HG02943 (cell line): Measurements from ENCODE around the gene RHBDL1.
"Not testable (repeated sequence)": the region's sequence is repeated elsewhere in the genome, so short reads cannot be mapped to it uniquely, and the experiment has no call there.

Experiments
- ATAC-seq: cut with Tn5 transposase; IDR thresholded peaks from one replicate; pipeline ENCODE4 v1.9.1; 2021; ENCODE audit warnings: mild to moderate bottlenecking, low read depth, moderate library complexity; ENCODE audit not compliant: unreplicated experiment

RHBDL1 gene

GRCh38 chr16:704047-704446 lies 28.6 kb downstream of the RHBDL1 start:
- ATAC-seq: no peak

GRCh38 chr16:704552-705380 lies 29.3 kb downstream of the RHBDL1 start:
- no peak for ATAC-seq

GRCh38 chr16:705431-706188 lies 30.1 kb downstream of the RHBDL1 start, which contains the start of gene FBXL16:
FBXL16 (minus strand) TSS chr16:705801; CDS start chr16:697405, 8,396 bp downstream.
- ATAC-seq: no peak

GRCh38 chr16:706189-707061 lies 31.0 kb downstream of the RHBDL1 start:
- no peak for ATAC-seq

- ATAC-seq: no peak
Observed at GRCh38 chr16:707062-707538, 31.6 kb downstream of the RHBDL1 start.

- ATAC-seq: no peak
Observed at GRCh38 chr16:708019-708418, 32.5 kb downstream of the RHBDL1 start.

- ATAC-seq: no peak
Observed at GRCh38 chr16:708959-709358, 33.5 kb downstream of the RHBDL1 start.

GRCh38 chr16:709566-710499 lies 34.4 kb downstream of the RHBDL1 start:
- no peak for ATAC-seq

- ATAC-seq: no peak
Observed at GRCh38 chr16:710500-711075, 35.1 kb downstream of the RHBDL1 start.

GRCh38 chr16:711084-711483 lies 35.6 kb downstream of the RHBDL1 start:
- no peak for ATAC-seq

- no peak for ATAC-seq
Observed at GRCh38 chr16:711548-712320, 36.3 kb downstream of the RHBDL1 start.

- ATAC-seq: not testable (repeated sequence)
Observed at GRCh38 chr16:712740-713250, 37.3 kb downstream of the RHBDL1 start.

- ATAC-seq: no peak
Observed at GRCh38 chr16:714079-714478, 38.6 kb downstream of the RHBDL1 start.

GRCh38 chr16:714558-715476 lies 39.3 kb downstream of the RHBDL1 start, which contains the start of gene METRN:
METRN (plus strand) TSS chr16:715118; CDS start chr16:715290, 172 bp downstream.
- ATAC-seq: no peak

GRCh38 chr16:715477-716199 lies 40.2 kb downstream of the RHBDL1 start:
- no peak for ATAC-seq

- no peak for ATAC-seq
Observed at GRCh38 chr16:716200-716568, 40.7 kb downstream of the RHBDL1 start.
